K562 (cell line): ENCODE data around the gene PCDHGB7. TPM values are rescaled to one million over a fixed set of nuclear protein-coding genes. Genes with fewer than 3 reads are reported as not detected.

ENCODE experiments used
- MGA ChIP-seq: fragments of 450-650 bp; IDR thresholded peaks from 2 replicates; pipeline ENCODE4 v1.6.1; 2016; ENCODE audit warnings: mild to moderate bottlenecking, moderate library complexity
- ZNF197 ChIP-seq: fragments of 200-800 bp; sonication (Bioruptor generic); IDR thresholded peaks from 2 replicates; pipeline ENCODE4 v1.6.1; 2016; ENCODE audit warnings: low read depth, missing genetic modification characterization, missing compliant biosample characterization
- polyA plus RNA-seq, 8 experiments: library from polyadenylated mRNA; depleted of rRNA in 4 of 8; stranded (reverse) in 5 of 8; unstranded in 3 of 8; fragments of >200 nt; fragmentation: Nextera tagmentation in 2 of 8; fragmentation: Illumina TruSeq in 1 of 8; extraction: Ambion mirVana in 2 of 8; extraction: Trizol in 1 of 8; gene quantifications; 2 replicates each; pipeline versions ENCODE4 v1.2.1 to v1.2.3, GENCODE V29; 2011 to 2014; ENCODE audit warnings: inconsistent platforms in 1 of 8, missing spikeins in 1 of 8
- total RNA-seq, 7 experiments: library from RNA; depleted of rRNA in 6 of 7; stranded (reverse); fragments of >200 nt in 6 of 7; fragmentation: Illumina TruSeq in 2 of 7; extraction: Trizol in 2 of 7; gene quantifications; 2 replicates each; pipeline versions ENCODE4 v1.2.1 to v1.2.3, GENCODE V29; 2011 to 2021; ENCODE audit warnings: low replicate concordance in 1 of 7
- TF ChIP-seq, protein P1 (sequence below), 2 experiments: fragments of 450-650 bp; formaldehyde crosslinking in 1 of 2; IDR thresholded peaks; 2 replicates each; pipeline versions ENCODE4 v1.4.0 to v1.6.1; 2014 to 2020; ENCODE audit warnings: mild to moderate bottlenecking in 2 of 2, borderline replicate concordance in 1 of 2, low read depth in 1 of 2
- TF ChIP-seq, protein P2 (sequence below): fragments of 250-450 bp; sonication (Bioruptor Pico); IDR thresholded peaks from 2 replicates; pipeline ENCODE4 v1.4.0; 2020; ENCODE audit warnings: mild to moderate bottlenecking

Gene PCDHGB7
- total and polyA plus RNA-seq, 9 of the 15 experiments (the other 6 are each of a cell fraction or from before 2014, with no cell fraction given), result 0.09 TPM; not detected in 8

GRCh38 chr5:141402553-141403243 is 14.8 kb upstream of the PCDHGB7 start, which contains the start of gene PCDHGA9 (continued):
- TF ChIP-seq, protein P1, sequence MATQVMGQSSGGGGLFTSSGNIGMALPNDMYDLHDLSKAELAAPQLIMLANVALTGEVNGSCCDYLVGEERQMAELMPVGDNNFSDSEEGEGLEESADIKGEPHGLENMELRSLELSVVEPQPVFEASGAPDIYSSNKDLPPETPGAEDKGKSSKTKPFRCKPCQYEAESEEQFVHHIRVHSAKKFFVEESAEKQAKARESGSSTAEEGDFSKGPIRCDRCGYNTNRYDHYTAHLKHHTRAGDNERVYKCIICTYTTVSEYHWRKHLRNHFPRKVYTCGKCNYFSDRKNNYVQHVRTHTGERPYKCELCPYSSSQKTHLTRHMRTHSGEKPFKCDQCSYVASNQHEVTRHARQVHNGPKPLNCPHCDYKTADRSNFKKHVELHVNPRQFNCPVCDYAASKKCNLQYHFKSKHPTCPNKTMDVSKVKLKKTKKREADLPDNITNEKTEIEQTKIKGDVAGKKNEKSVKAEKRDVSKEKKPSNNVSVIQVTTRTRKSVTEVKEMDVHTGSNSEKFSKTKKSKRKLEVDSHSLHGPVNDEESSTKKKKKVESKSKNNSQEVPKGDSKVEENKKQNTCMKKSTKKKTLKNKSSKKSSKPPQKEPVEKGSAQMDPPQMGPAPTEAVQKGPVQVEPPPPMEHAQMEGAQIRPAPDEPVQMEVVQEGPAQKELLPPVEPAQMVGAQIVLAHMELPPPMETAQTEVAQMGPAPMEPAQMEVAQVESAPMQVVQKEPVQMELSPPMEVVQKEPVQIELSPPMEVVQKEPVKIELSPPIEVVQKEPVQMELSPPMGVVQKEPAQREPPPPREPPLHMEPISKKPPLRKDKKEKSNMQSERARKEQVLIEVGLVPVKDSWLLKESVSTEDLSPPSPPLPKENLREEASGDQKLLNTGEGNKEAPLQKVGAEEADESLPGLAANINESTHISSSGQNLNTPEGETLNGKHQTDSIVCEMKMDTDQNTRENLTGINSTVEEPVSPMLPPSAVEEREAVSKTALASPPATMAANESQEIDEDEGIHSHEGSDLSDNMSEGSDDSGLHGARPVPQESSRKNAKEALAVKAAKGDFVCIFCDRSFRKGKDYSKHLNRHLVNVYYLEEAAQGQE (IDR thresholded peaks at IDR 0.05; ENCODE audit: borderline replicate concordance), result peak; percentile 19; the same call in 1 of the 2 replicates
- TF ChIP-seq, protein P1 (CRISPR knock-in tag; IDR thresholded peaks at IDR 0.05; ENCODE audit: low read depth), result no peak
- TF ChIP-seq, protein P2, sequence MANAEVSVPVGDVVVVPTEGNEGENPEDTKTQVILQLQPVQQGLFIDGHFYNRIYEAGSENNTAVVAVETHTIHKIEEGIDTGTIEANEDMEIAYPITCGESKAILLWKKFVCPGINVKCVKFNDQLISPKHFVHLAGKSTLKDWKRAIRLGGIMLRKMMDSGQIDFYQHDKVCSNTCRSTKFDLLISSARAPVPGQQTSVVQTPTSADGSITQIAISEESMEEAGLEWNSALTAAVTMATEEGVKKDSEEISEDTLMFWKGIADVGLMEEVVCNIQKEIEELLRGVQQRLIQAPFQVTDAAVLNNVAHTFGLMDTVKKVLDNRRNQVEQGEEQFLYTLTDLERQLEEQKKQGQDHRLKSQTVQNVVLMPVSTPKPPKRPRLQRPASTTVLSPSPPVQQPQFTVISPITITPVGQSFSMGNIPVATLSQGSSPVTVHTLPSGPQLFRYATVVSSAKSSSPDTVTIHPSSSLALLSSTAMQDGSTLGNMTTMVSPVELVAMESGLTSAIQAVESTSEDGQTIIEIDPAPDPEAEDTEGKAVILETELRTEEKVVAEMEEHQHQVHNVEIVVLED (CRISPR knock-in tag), result no peak
- TF ChIP-seq ZNF197 (CRISPR knock-in tag), result no peak
- no peak for TF ChIP-seq MGA
